GM12875 (cell line): ENCODE results near the gene LAMP5.

ENCODE experiments used
- H3K4me3 ChIP-seq: one replicate; pipeline ENCODE4 v1.5.1; 2011; ENCODE audit warnings: low read depth, low read length, control low read depth
- CTCF ChIP-seq: IDR thresholded peaks from 2 replicates; pipeline ENCODE4 v1.5.1; 2011; ENCODE audit warnings: low read depth, mild to moderate bottlenecking, control low read depth, inconsistent platforms, low read length, moderate library complexity, borderline replicate concordance; ENCODE audit not compliant: insufficient read depth

LAMP5 gene

DNA sequence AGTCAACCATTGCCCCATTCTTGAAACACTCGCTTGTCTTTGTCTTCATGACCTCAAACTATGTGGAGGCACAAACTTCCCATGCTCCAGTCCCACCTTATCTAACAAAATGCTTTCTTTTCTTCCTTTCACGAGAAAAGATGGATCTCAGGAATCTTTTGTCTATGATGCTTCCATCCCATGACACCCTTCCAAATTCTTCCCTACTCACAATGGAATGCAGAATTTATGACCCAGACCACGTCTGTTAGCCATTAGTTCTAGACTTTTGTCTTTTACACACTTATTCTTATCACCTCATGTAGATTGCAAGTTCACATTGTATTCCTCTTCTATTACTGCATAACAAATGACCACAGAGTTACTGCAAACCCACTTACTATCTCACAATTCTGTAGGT lies 24.2 kb upstream of the LAMP5 start:
- TF ChIP-seq CTCF: no peak
- no peak overlapping the region for H3K4me3 ChIP-seq

GRCh38 chr20:9490631-9491030 lies 23.8 kb upstream of the LAMP5 start:
- TF ChIP-seq CTCF: no peak
- no peak overlapping the region for H3K4me3 ChIP-seq

DNA sequence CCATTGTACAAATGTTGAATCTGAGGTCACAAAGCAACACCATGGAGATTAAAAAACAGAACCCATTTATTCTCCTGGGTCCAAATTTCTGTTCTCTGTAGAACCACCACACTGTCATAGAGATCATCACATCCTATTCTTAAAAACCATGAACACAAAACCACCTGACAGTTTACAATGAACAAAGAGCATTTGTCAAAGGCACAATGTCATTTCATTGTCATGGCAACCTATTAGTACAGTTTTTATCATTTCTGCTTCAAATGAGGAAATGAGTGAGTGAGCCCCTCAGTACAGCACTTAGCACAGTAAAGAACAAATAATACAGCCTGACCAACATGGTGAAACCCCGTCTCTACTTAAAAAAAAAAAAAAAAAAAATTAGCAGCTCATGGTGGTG lies 23.1 kb upstream of the LAMP5 start:
- H3K4me3 ChIP-seq: no peak overlapping the region
- no peak for TF ChIP-seq CTCF

- TF ChIP-seq CTCF: no peak
Observed at GRCh38 chr20:9492067-9492466, 22.3 kb upstream of the LAMP5 start.

DNA sequence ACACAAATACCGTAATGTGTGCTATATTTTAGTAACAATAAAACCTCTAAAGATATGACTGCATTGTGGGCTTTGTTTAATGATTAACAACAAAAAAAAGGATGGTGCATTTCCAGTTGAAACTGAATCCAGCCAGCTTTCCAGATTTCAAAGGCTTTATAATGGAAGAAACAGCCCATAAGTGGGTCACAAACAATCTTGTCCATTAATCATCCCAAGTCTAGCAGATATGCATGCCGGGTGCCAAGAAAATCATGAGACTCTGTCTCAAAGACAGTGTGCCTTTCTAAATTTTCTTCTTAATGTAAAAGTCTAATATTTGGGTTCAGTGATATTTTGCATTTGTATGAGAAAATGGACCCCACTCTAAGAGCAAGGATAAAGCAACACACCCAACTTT lies 20.6 kb upstream of the LAMP5 start:
- TF ChIP-seq CTCF: no peak
- H3K4me3 ChIP-seq: no peak overlapping the region

More at GRCh38 chr20:9492067-9492466, 22.3 kb upstream of the LAMP5 start:
- no peak overlapping the region for H3K4me3 ChIP-seq

GRCh38 chr20:9495701-9496100 lies 18.7 kb upstream of the LAMP5 start:
- TF ChIP-seq CTCF: no peak
- H3K4me3 ChIP-seq: no peak overlapping the region

- no peak for TF ChIP-seq CTCF
Observed at GRCh38 chr20:9496155-9496554, 18.2 kb upstream of the LAMP5 start.

More at GRCh38 chr20:9496155-9496554, 18.2 kb upstream of the LAMP5 start:
- H3K4me3 ChIP-seq: no peak overlapping the region
